CD4-positive, alpha-beta T cell (primary cell): ENCODE results near the gene KLHL30. TPM values are rescaled to one million over a fixed set of nuclear protein-coding genes. Genes with fewer than 3 reads are reported as not detected.

Source experiments
- ATAC-seq: fragments of 200-7000 bp; cut with Tn5 transposase; one replicate; pipeline ENCODE4 v1.10.0; 2022; ENCODE audit warnings: mild to moderate bottlenecking; ENCODE audit not compliant: poor library complexity
- CTCF ChIA-PET: fragments of 350-600 bp; sonication (Branson Sonifier 250); formaldehyde crosslinking; loops from one replicate; lab custom pipeline; 2021; ENCODE audit warnings: antibody characterized with exemption, inconsistent platforms; lab: Charles Lee
- POLR2A ChIA-PET: fragments of 350-600 bp; sonication (Branson Sonifier 250); formaldehyde crosslinking; loops from one replicate; lab custom pipeline; 2021; ENCODE audit warnings: antibody characterized with exemption, inconsistent platforms; lab: Charles Lee
- DNase-seq, 14 experiments: peaks; one replicate each; pipeline ENCODE4 v3.0.0-alpha.2; 2013 to 2020; ENCODE audit warnings: mixed read lengths in 2 of 14
- H3K27ac ChIP-seq, 2 donors: one replicate each; pipeline versions ENCODE4 v1.5.1 to v1.7.0; 2013; ENCODE audit warnings: low read length in 2 of 2, low read depth in 1 of 2, mild to moderate bottlenecking in 1 of 2
- H3K27me3 ChIP-seq, 2 experiments: 1 replicate in 1 of 2; 2 replicates in 1 of 2; pipeline versions ENCODE4 v1.6.1 to v1.7.0; 2013; ENCODE audit warnings: low read length in 2 of 2, control low read depth in 1 of 2, mild to moderate bottlenecking in 1 of 2, moderate library complexity in 1 of 2; ENCODE audit not compliant: insufficient read depth in 2 of 2, control insufficient read depth in 1 of 2
- H3K36me3 ChIP-seq: one replicate; pipeline ENCODE4 v1.6.1; 2013; ENCODE audit warnings: low read length, control low read depth; ENCODE audit not compliant: insufficient read depth
- H3K4me1 ChIP-seq: one replicate; pipeline ENCODE4 v1.6.1; 2013; ENCODE audit warnings: low read length, control low read depth; ENCODE audit not compliant: insufficient read depth
- H3K4me3 ChIP-seq: one replicate; pipeline ENCODE4 v1.5.1; 2013; ENCODE audit warnings: mild to moderate bottlenecking, low read length, moderate library complexity
- H3K9me3 ChIP-seq, 2 experiments: 1 replicate in 1 of 2; 2 replicates in 1 of 2; pipeline versions ENCODE4 v1.6.1 to v1.7.0; 2013; ENCODE audit warnings: low read length in 2 of 2, mild to moderate bottlenecking in 2 of 2, control low read depth in 1 of 2, moderate library complexity in 1 of 2; ENCODE audit not compliant: control insufficient read depth in 1 of 2, insufficient read depth in 1 of 2
- H3K27ac Mint-ChIP-seq: one replicate; pipeline ENCODE4 v1.8.0; 2020; ENCODE audit warnings: mixed read lengths
- H3K27me3 Mint-ChIP-seq: one replicate; pipeline ENCODE4 v1.8.0; 2021; ENCODE audit warnings: mixed read lengths
- H3K36me3 Mint-ChIP-seq: one replicate; pipeline ENCODE4 v1.8.0; 2021; ENCODE audit warnings: low read depth, mixed read lengths
- H3K4me1 Mint-ChIP-seq: one replicate; pipeline ENCODE4 v1.8.0; 2021; ENCODE audit warnings: low read depth, mixed read lengths
- H3K4me3 Mint-ChIP-seq: one replicate; pipeline ENCODE4 v1.8.0; 2020; ENCODE audit warnings: mild to moderate bottlenecking, mixed read lengths
- H3K9me3 Mint-ChIP-seq: one replicate; pipeline ENCODE4 v1.8.0; 2020; ENCODE audit warnings: mixed read lengths
- CTCF ChIP-seq: fragments of 200-600 bp; IDR thresholded peaks from one replicate; pipeline ENCODE4 v1.8.0; 2022; ENCODE audit warnings: antibody characterized with exemption, mild to moderate bottlenecking
- intact Hi-C, 2 experiments: fragments of 100-400 bp; cut with DNase I in 1 of 2; cut with micrococcal nuclease in 1 of 2; formaldehyde crosslinking; loops; one replicate each; pipeline versions ENCODE4 v1.15.1 to v1.9.0; 2023 to 2025; cut with DNase I, micrococcal nuclease
- total RNA-seq, 174 experiments: library from RNA in 2 of 174; stranded (reverse) in 2 of 174; gene quantifications; one replicate each; pipeline ENCODE4 v1.2.3 and lab custom pipeline; 2021 to 2026

KLHL30 gene
- total RNA-seq, 2 experiments from 2014 or later = not detected

DNA sequence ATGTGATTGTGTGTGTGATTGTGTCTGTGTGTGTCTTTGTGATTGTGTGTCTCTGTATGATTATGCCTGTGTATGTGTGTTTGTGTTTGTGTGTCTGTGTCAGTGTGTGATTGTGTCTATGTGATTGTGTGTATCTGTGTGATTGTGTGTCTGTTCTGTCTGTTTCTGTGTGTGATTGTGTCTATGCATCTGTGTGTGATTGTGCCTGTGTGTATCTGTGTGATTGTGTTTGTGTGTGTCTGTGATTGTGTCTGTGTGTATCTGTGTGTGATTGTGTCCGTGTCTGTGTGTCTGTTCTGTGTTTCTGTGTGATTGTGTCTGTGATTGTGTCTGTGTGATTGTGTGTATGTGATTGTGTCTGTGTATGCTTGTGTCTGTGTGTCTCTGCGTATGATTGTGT, 12.1 kb upstream of the KLHL30 start:
- CTCF ChIA-PET = no interaction called here
- no peak for TF ChIP-seq CTCF
- H3K27ac ChIP-seq = no peak overlapping the region
- intact Hi-C loops = no loop called here
- H3K9me3 ChIP-seq = no peaks in the 10 kb centered on the region
- H3K4me1 ChIP-seq = no peaks in the 10 kb centered on the region
- H3K36me3 ChIP-seq = no peaks in the 10 kb centered on the region
- DNase-seq (no peak), ATAC-seq (no peak)
- POLR2A ChIA-PET = no interaction called here
- no peaks in the 10 kb centered on the region for H3K4me1 Mint-ChIP-seq
- no peak overlapping the region for H3K27ac Mint-ChIP-seq
- no peak overlapping the region for H3K4me3 Mint-ChIP-seq
- no peaks in the 10 kb centered on the region for H3K27me3 ChIP-seq
- H3K36me3 Mint-ChIP-seq = no peaks in the 10 kb centered on the region
- no peak overlapping the region for H3K4me3 ChIP-seq
- no peaks in the 10 kb centered on the region for H3K27me3 Mint-ChIP-seq
- H3K9me3 Mint-ChIP-seq = no peaks in the 10 kb centered on the region

DNA sequence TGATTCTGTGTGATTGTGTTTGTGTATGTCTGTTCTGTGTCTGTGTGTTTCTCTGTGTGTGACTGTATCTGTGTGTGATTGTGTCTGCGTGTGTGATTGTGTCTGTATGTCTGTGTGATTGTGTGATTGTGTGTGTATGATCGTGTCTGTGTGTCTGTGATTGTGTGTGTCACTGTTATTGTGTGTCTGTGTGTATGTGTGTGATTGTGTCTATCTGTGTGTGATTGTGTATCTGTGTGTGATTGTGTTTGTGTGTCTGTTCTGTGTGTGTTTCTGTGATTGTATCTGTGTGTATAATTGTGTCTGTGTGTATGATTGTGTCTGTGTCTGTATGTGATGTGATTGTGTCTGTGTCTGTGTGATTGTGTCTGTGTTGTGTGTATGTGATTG, 11.7 kb upstream of the KLHL30 start:
- intact Hi-C loops = no loop called here
- DNase-seq (no peak), ATAC-seq (no peak)
- ChIA-PET CTCF (no interaction called here), POLR2A (no interaction called here)
- H3K4me3 Mint-ChIP-seq = no peak overlapping the region
- H3K36me3 ChIP-seq = no peaks in the 10 kb centered on the region
- no peaks in the 10 kb centered on the region for H3K36me3 Mint-ChIP-seq
- H3K27ac ChIP-seq = no peak overlapping the region
- H3K27ac Mint-ChIP-seq = no peak overlapping the region
- no peaks in the 10 kb centered on the region for H3K4me1 Mint-ChIP-seq
- no peaks in the 10 kb centered on the region for H3K4me1 ChIP-seq
- no peak for TF ChIP-seq CTCF
- H3K4me3 ChIP-seq = no peak overlapping the region
- H3K9me3 Mint-ChIP-seq = no peaks in the 10 kb centered on the region
- no peaks in the 10 kb centered on the region for H3K27me3 Mint-ChIP-seq
- no peaks in the 10 kb centered on the region for H3K9me3 ChIP-seq
- no peaks in the 10 kb centered on the region for H3K27me3 ChIP-seq

GRCh38 chr2:238127165-238128060, 11.1 kb upstream of the KLHL30 start:
- POLR2A ChIA-PET = no interaction called here
- no peak overlapping the region for H3K27ac Mint-ChIP-seq

More at GRCh38 chr2:238127165-238128060, 11.1 kb upstream of the KLHL30 start:
- no peak overlapping the region for H3K4me3 ChIP-seq
- Mint-ChIP-seq H3K9me3 (no peaks in the 10 kb centered on the region), H3K4me1 (no peaks in the 10 kb centered on the region), H3K36me3 (no peaks in the 10 kb centered on the region), H3K4me3 (no peak overlapping the region), H3K27me3 (no peaks in the 10 kb centered on the region)
- no peaks in the 10 kb centered on the region for H3K4me1 ChIP-seq
- DNase-seq (no peak), ATAC-seq (peak; percentile 43)
- H3K27me3 ChIP-seq = no peaks in the 10 kb centered on the region
- no peak for TF ChIP-seq CTCF
- H3K27ac ChIP-seq = no peak overlapping the region
- no peaks in the 10 kb centered on the region for H3K36me3 ChIP-seq
- intact Hi-C loops = no loop called here
- CTCF ChIA-PET = no interaction called here
- no peaks in the 10 kb centered on the region for H3K9me3 ChIP-seq
